Measurements from ENCODE around the gene COL11A2. TPM values are rescaled to one million over a fixed set of nuclear protein-coding genes. Genes with fewer than 3 reads are reported as not detected.
A peak's percentile ranks its signal among the peaks of the same experiment; 100 is the strongest.
"Not testable (repeated sequence)": the region's sequence is repeated elsewhere in the genome, so short reads cannot be mapped to it uniquely, and the experiment has no call there.

The COL11A2 gene
- polyA plus RNA-seq, 1 donor from 2014 or later, result not detected

- H3K4me3 Mint-ChIP-seq, result no peak overlapping the region
Measured at GRCh38 chr6:33165581-33166258, 26.5 kb downstream of the COL11A2 start.

GRCh38 chr6:33164665-33165373 is 27.4 kb downstream of the COL11A2 start:
- H3K36me3 Mint-ChIP-seq, result no peaks in the 10 kb centered on the region

More at GRCh38 chr6:33165581-33166258, 26.5 kb downstream of the COL11A2 start:
- Mint-ChIP-seq H3K9me3 (no peaks in the 10 kb centered on the region), H3K27ac (no peak overlapping the region), H3K4me1 (peaks cover 6 to 13% (median 10%) of the 10 kb centered on the region in 3 donors), H3K27me3 (peaks cover 10% of the 10 kb centered on the region), H3K36me3 (no peaks in the 10 kb centered on the region)

GRCh38 chr6:33164176-33164575 is 28.1 kb downstream of the COL11A2 start:
- Mint-ChIP-seq H3K27ac (peak overlapping the region in 1 of 3 donors; percentile 45), H3K4me3 (no peak overlapping the region), H3K27me3 (peaks cover 10% of the 10 kb centered on the region), H3K4me1 (peaks cover 6 to 7% (median 6%) of the 10 kb centered on the region in 3 donors), H3K9me3 (no peaks in the 10 kb centered on the region), H3K36me3 (no peaks in the 10 kb centered on the region)

More at GRCh38 chr6:33164665-33165373, 27.4 kb downstream of the COL11A2 start:
- peaks cover 6 to 9% (median 8%) of the 10 kb centered on the region in 3 donors for H3K4me1 Mint-ChIP-seq
- peaks cover 10% of the 10 kb centered on the region for H3K27me3 Mint-ChIP-seq
- H3K4me3 Mint-ChIP-seq, result no peak overlapping the region
- H3K27ac Mint-ChIP-seq, result no peak overlapping the region
- no peaks in the 10 kb centered on the region for H3K9me3 Mint-ChIP-seq

- H3K27ac Mint-ChIP-seq, result no peak overlapping the region
- H3K9me3 Mint-ChIP-seq, result no peaks in the 10 kb centered on the region
- H3K4me1 Mint-ChIP-seq, result peaks cover 6 to 7% (median 6%) of the 10 kb centered on the region in 3 donors
- no peaks in the 10 kb centered on the region for H3K36me3 Mint-ChIP-seq
- H3K27me3 Mint-ChIP-seq, result peaks cover 10% of the 10 kb centered on the region
- H3K4me3 Mint-ChIP-seq, result no peak overlapping the region
Measured at GRCh38 chr6:33163540-33163939, 28.7 kb downstream of the COL11A2 start.

- peak overlapping the region in 2 of 3 donors; percentile 10 to 92 for H3K27ac Mint-ChIP-seq
- peaks cover 7% of the 10 kb centered on the region for H3K27me3 Mint-ChIP-seq
Measured at GRCh38 chr6:33161354-33162331, 30.6 kb downstream of the COL11A2 start.

GRCh38 chr6:33160728-33161344 is 31.4 kb downstream of the COL11A2 start:
- H3K27me3 Mint-ChIP-seq, result peaks cover 5% of the 10 kb centered on the region
- H3K4me3 Mint-ChIP-seq, result peak overlapping the region; percentile 65 to 84 (median 80)
- peak overlapping the region in 1 of 3 donors; percentile 92 for H3K27ac Mint-ChIP-seq
- peaks cover 6 to 7% (median 6%) of the 10 kb centered on the region in 3 donors for H3K4me1 Mint-ChIP-seq
- no peaks in the 10 kb centered on the region for H3K36me3 Mint-ChIP-seq
- H3K9me3 Mint-ChIP-seq, result no peaks in the 10 kb centered on the region

More at GRCh38 chr6:33161354-33162331, 30.6 kb downstream of the COL11A2 start:
- Mint-ChIP-seq H3K4me1 (peaks cover 6 to 7% (median 6%) of the 10 kb centered on the region in 3 donors), H3K9me3 (no peaks in the 10 kb centered on the region), H3K36me3 (no peaks in the 10 kb centered on the region), H3K4me3 (peak overlapping the region; percentile 78 to 97 (median 86))

GRCh38 chr6:33160096-33160495 is 32.2 kb downstream of the COL11A2 start:
- H3K27ac Mint-ChIP-seq, result no peak overlapping the region
- peak overlapping the region in 1 of 4 donors; percentile 81 for H3K4me3 Mint-ChIP-seq
- H3K4me1 Mint-ChIP-seq, result peaks cover 6 to 7% (median 6%) of the 10 kb centered on the region in 3 donors
- peaks cover 2% of the 10 kb centered on the region for H3K27me3 Mint-ChIP-seq
- no peaks in the 10 kb centered on the region for H3K36me3 Mint-ChIP-seq
- no peaks in the 10 kb centered on the region for H3K9me3 Mint-ChIP-seq

- Mint-ChIP-seq H3K4me1 (peaks cover 4 to 7% (median 6%) of the 10 kb centered on the region in 3 donors), H3K27me3 (peaks cover 7% of the 10 kb centered on the region), H3K27ac (peak overlapping the region in 1 of 3 donors; percentile 57), H3K9me3 (peaks cover 0 to 6% (median 4%) of the 10 kb centered on the region in 3 donors), H3K36me3 (no peaks in the 10 kb centered on the region), H3K4me3 (no peak overlapping the region)
Measured at GRCh38 chr6:33156964-33157363, 35.3 kb downstream of the COL11A2 start.

GRCh38 chr6:33156561-33156960 is 35.7 kb downstream of the COL11A2 start:
- no peaks in the 10 kb centered on the region for H3K36me3 Mint-ChIP-seq
- H3K27me3 Mint-ChIP-seq, result peaks cover 7% of the 10 kb centered on the region
- peaks cover 4 to 7% (median 6%) of the 10 kb centered on the region in 3 donors for H3K4me1 Mint-ChIP-seq
- H3K9me3 Mint-ChIP-seq, result peaks cover 0 to 6% (median 5%) of the 10 kb centered on the region in 3 donors
- no peak overlapping the region for H3K4me3 Mint-ChIP-seq
- peak overlapping the region in 1 of 3 donors; percentile 57 for H3K27ac Mint-ChIP-seq

- Mint-ChIP-seq H3K4me1 (peaks cover 0 to 1% (median 1%) of the 10 kb centered on the region in 3 donors), H3K4me3 (no peak overlapping the region), H3K36me3 (no peaks in the 10 kb centered on the region), H3K27me3 (peaks cover 10% of the 10 kb centered on the region), H3K27ac (no peak overlapping the region), H3K9me3 (peaks cover 0 to 6% (median 5%) of the 10 kb centered on the region in 3 donors)
Measured at GRCh38 chr6:33154349-33154748, 37.9 kb downstream of the COL11A2 start.

- Mint-ChIP-seq H3K27me3 (peaks cover 10% of the 10 kb centered on the region), H3K4me3 (no peak overlapping the region), H3K9me3 (peaks cover 0 to 6% (median 5%) of the 10 kb centered on the region in 3 donors), H3K27ac (no peak overlapping the region), H3K36me3 (no peaks in the 10 kb centered on the region), H3K4me1 (peaks cover 0 to 5% (median 4%) of the 10 kb centered on the region in 3 donors)
Measured at GRCh38 chr6:33151050-33151449, 41.2 kb downstream of the COL11A2 start.

GRCh38 chr6:33150560-33150959 is 41.7 kb downstream of the COL11A2 start:
- H3K27me3 Mint-ChIP-seq, H3K27ac Mint-ChIP-seq, H3K4me3 Mint-ChIP-seq, H3K36me3 Mint-ChIP-seq, H3K4me1 Mint-ChIP-seq, H3K9me3 Mint-ChIP-seq: not testable (repeated sequence)

GRCh38 chr6:33147807-33148666 is 44.2 kb downstream of the COL11A2 start:
- peaks cover 5 to 9% (median 6%) of the 10 kb centered on the region in 3 donors for H3K4me1 Mint-ChIP-seq
- H3K27ac Mint-ChIP-seq, result no peak overlapping the region
- H3K27me3 Mint-ChIP-seq, result peaks cover 2% of the 10 kb centered on the region
- peaks cover 0 to 6% (median 5%) of the 10 kb centered on the region in 3 donors for H3K9me3 Mint-ChIP-seq
- H3K4me3 Mint-ChIP-seq, result no peak overlapping the region
- H3K36me3 Mint-ChIP-seq, result no peaks in the 10 kb centered on the region
